HUES6 (cell line): Measurements from ENCODE around the gene INPP4A.

Experiments
- H3K27ac ChIP-seq: 2 replicates; pipeline ENCODE4 v1.7.0; 2013; ENCODE audit warnings: low read depth, mild to moderate bottlenecking, low read length, inconsistent platforms
- H3K27me3 ChIP-seq: 2 replicates; pipeline ENCODE4 v1.6.1; 2013; ENCODE audit warnings: low read length; ENCODE audit not compliant: control insufficient read depth, insufficient read depth
- H3K36me3 ChIP-seq: 2 replicates; pipeline ENCODE4 v1.6.1; 2013; ENCODE audit warnings: low read length; ENCODE audit not compliant: control insufficient read depth, insufficient read depth
- H3K4me1 ChIP-seq: 2 replicates; pipeline ENCODE4 v1.6.1; 2013; ENCODE audit warnings: low read length; ENCODE audit not compliant: control insufficient read depth, insufficient read depth
- H3K4me3 ChIP-seq: 2 replicates; pipeline ENCODE4 v1.5.1; 2013; ENCODE audit warnings: low read depth, low read length
- H3K9ac ChIP-seq: one replicate; pipeline ENCODE4 v1.6.1; 2013; ENCODE audit warnings: mild to moderate bottlenecking, low read length
- H3K9me3 ChIP-seq: 2 replicates; pipeline ENCODE4 v1.6.1; 2013; ENCODE audit warnings: low read depth, low read length; ENCODE audit not compliant: control insufficient read depth, insufficient read depth

The INPP4A gene

DNA sequence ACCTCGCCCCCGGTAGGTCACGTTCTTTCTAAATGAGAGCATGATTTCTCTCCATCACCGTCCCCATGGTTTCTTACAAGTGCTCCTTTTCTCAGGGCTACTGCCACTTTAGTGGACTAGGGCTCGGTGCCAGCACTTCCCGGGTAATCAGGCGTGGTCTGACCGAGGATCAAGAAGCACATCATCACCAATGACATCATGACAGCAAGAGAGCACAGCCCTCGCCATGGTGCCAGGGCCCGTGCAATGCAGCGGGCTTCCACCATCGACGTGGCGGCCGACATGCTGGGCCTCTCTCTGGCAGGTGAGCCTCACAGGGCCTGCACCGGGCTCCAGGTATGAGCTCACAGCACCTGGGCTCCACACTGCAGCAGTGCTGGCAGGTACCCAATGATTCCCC is 75.2 kb downstream of the INPP4A start:
- H3K4me1 ChIP-seq: peaks cover 10% of the 10 kb centered on the region
- no peak overlapping the region for H3K9ac ChIP-seq
- H3K27ac ChIP-seq: no peak overlapping the region
- peaks cover 15% of the 10 kb centered on the region for H3K36me3 ChIP-seq
- H3K4me3 ChIP-seq: no peak overlapping the region
- H3K27me3 ChIP-seq: no peaks in the 10 kb centered on the region
- H3K9me3 ChIP-seq: no peaks in the 10 kb centered on the region

DNA sequence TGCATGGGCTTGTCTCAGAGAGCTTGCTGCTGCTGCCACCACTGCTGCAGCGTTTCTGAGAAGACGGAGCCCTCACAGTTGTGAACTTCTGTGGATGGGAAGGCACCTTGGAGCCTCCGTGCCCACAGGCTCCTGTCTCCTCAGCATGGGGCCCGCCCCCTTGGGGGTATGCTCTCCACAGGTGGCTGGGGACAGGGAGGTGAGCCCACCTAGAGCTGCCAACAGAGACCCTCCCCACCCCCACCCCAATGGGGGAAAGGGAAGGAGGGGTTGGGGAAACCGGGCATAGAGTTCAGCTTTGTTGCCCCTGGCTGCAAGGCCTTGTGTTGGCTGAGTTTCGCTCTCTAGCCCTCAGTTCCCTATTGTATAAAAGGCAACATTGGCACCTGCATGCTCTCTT is 76.1 kb downstream of the INPP4A start:
- H3K4me3 ChIP-seq: no peak overlapping the region
- H3K27ac ChIP-seq: no peak overlapping the region
- no peaks in the 10 kb centered on the region for H3K9me3 ChIP-seq
- H3K9ac ChIP-seq: no peak overlapping the region
- H3K4me1 ChIP-seq: 0 out of 2 replicates have a peak, but pooled peaks cover 2% of the 10 kb centered on the region
- H3K36me3 ChIP-seq: peaks cover 15% of the 10 kb centered on the region
- H3K27me3 ChIP-seq: no peaks in the 10 kb centered on the region

DNA sequence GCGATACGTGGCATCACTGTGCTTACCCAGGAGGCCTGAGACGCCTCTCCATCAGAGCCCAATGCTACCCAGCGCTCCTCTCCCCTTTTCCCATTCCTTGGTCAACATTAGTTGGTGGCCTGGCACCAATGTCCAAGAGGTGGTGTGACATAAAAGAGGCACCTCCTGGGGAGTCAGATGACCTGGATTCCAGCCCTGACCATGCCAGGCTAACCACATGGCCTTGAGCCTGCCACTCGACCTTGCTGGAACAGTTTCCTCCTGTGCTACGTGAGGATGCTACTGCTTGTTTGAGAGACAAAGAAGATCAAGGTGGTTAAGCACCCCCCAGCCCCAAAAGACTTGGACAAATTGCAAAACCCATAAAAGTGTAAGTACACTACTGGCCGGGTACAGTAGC is 76.6 kb downstream of the INPP4A start:
- Histone ChIP-seq H3K27ac (no peak overlapping the region), H3K36me3 (peaks cover 15% of the 10 kb centered on the region), H3K4me1 (0 out of 2 replicates have a peak, but pooled peaks cover 2% of the 10 kb centered on the region), H3K27me3 (no peaks in the 10 kb centered on the region), H3K9me3 (no peaks in the 10 kb centered on the region), H3K4me3 (no peak overlapping the region), H3K9ac (no peak overlapping the region)

DNA sequence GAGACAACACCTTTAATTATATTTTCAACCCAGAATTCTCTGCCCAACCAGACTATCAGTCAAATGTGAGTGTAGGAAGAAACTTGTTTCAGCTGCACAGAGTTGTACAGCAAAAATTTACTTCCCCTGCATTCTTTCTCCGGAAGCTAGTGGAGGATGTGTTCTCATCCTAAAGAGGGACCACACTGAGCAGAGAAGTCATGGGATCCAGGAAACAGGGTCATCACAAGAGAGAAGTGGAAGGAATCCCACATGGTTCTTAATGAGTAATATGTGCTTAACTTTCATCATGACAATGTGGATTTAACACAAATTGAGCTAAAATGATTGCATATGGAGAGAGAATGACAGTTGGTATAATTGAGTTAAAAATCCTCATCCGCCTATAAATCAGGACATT is 78.2 kb downstream of the INPP4A start:
- no peak overlapping the region for H3K27ac ChIP-seq

DNA sequence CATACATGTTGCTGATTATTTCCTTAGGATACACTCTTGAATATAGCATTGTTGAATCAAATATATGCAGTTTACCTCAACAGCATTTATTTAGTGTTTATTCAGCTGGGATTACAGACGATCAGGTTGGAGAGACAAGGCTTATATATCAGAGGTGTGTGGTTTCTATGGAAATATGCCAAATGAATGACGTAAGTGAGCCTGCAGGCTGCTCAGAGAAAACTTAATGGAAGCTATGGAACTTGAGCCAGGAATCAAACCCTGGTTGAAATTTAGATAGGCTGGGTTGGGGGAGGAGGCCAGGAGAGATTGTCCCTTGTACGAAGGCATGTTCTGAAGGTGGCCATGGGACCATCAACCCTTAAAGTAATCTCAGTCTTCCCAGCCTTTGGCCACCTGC is 79.5 kb downstream of the INPP4A start:
- H3K9me3 ChIP-seq: peaks cover 14% of the 10 kb centered on the region; the same call in 1 of the 2 replicates
- H3K9ac ChIP-seq: no peak overlapping the region
- no peaks in the 10 kb centered on the region for H3K27me3 ChIP-seq
- H3K4me1 ChIP-seq: no peaks in the 10 kb centered on the region
- H3K36me3 ChIP-seq: peaks cover 15% of the 10 kb centered on the region
- H3K4me3 ChIP-seq: no peak overlapping the region
- no peak overlapping the region for H3K27ac ChIP-seq

More for the DNA sequence above, 78.2 kb downstream of the INPP4A start:
- Histone ChIP-seq H3K4me1 (0 out of 2 replicates have a peak, but pooled peaks cover 1% of the 10 kb centered on the region), H3K9ac (no peak overlapping the region), H3K4me3 (no peak overlapping the region), H3K9me3 (peaks cover 12% of the 10 kb centered on the region; the same call in 1 of the 2 replicates), H3K27me3 (no peaks in the 10 kb centered on the region), H3K36me3 (peaks cover 15% of the 10 kb centered on the region)

DNA sequence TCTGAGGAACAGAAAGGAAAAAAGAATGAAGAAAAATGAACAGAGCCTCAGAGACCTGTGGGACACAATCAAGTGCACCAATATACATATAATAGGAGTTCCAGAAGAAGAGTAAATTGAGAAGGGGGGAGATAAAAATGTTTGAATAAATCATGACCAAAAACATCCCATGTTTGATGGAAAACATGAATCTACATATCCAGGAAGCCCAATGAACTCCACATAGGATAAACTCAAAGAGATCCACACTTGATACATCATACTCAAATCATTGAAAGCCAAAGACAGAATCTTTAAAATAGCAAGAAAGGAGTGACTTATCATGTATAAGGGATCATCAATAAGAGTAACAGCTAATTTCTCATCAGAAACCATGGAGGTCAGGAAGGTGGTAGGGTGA is 83.7 kb downstream of the INPP4A start:
- Histone ChIP-seq H3K36me3 (peaks cover 2% of the 10 kb centered on the region; the same call in 1 of the 2 replicates), H3K27ac (no peak overlapping the region), H3K9ac (no peak overlapping the region), H3K4me1 (no peaks in the 10 kb centered on the region), H3K27me3 (no peaks in the 10 kb centered on the region), H3K9me3 (peaks cover 14% of the 10 kb centered on the region; the same call in 1 of the 2 replicates), H3K4me3 (no peak overlapping the region)

DNA sequence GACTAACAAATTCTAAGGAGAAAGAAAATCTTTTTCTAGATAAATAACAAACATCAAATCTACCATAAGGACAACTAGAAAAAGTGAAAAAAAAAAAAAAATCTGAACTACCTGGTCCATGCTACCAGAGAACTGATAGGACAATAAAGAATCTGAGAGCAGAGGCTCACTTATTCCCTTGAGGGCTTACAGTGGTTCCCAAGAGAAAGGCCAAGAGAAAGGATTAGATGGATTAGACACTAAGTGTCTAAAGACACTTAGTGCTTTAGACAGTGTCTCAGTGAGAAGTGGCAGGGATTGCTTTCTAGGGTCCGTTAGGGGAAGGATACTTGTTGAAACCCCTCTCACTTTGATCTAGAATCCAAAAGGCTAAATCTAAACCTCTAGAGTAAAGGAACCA is 85.5 kb downstream of the INPP4A start:
- Histone ChIP-seq H3K4me1 (no peaks in the 10 kb centered on the region), H3K36me3 (peaks cover 4% of the 10 kb centered on the region; the same call in 1 of the 2 replicates), H3K27ac (no peak overlapping the region), H3K27me3 (no peaks in the 10 kb centered on the region), H3K4me3 (no peak overlapping the region), H3K9me3 (peaks cover 14% of the 10 kb centered on the region; the same call in 1 of the 2 replicates), H3K9ac (no peak overlapping the region)

DNA sequence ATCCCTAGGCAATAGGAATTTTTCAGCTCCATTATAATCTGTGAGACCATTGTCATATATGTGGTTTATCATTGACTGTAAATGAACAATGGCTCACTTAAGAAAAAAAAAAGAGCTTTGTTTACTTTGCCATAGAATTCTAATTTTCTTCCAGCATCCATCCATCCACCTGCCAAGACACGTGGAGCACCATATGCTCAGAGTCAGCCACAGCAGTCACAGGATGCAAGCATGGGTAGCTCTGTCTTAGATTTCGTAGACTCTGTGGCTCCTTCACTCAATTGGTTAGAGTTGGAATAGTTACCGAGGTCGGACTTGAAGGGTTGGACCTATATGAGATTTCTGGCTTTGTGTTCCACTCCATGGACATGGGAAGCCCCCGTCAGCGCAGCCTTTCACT is 88.1 kb downstream of the INPP4A start:
- Histone ChIP-seq H3K4me3 (no peak overlapping the region), H3K9ac (no peak overlapping the region), H3K9me3 (peaks cover 3% of the 10 kb centered on the region; the same call in 1 of the 2 replicates), H3K27ac (no peak overlapping the region), H3K27me3 (no peaks in the 10 kb centered on the region), H3K4me1 (no peaks in the 10 kb centered on the region), H3K36me3 (peaks cover 23% of the 10 kb centered on the region)

DNA sequence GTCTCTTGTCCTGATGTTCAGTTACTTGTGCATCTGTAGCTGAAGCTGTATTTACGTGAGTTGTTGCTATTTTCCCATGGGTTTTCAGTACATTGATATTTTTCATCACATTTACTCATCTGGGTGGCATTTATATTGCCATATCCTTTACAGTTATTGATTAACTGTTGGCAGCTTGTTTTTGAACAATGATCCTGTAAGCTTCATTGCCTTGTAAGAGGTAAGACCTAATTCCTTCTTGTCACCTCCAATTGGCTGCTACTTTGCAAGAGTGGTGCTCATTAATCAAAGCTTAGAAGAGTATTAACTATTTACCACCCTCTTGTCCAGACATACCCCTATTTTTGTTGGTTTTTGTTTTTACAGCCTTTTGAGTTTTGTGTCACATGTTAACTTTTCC is 88.9 kb downstream of the INPP4A start:
- Histone ChIP-seq H3K9ac (no peak overlapping the region), H3K4me1 (no peaks in the 10 kb centered on the region), H3K9me3 (no peaks in the 10 kb centered on the region), H3K4me3 (no peak overlapping the region), H3K27me3 (no peaks in the 10 kb centered on the region), H3K36me3 (peaks cover 31% of the 10 kb centered on the region), H3K27ac (no peak overlapping the region)

DNA sequence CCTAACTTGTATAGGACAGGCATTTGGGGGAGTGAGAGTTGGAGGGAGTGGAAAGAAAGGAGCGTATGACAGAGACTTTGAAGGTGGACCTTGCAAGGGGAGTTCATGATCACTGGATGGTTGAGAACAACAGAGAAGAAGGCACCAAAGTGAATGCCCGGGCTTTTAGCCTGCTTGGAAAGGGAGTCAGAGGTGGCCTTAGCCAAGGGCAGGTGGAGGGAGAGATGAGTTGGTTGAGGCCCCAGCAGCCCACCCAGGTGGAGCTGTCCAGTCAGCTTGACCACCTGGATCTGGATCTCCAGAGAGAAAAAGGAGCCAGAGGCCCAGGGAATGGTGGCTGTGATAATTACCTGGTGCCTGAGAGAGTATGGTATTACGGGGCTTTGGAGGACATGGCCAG is 90.1 kb downstream of the INPP4A start:
- Histone ChIP-seq H3K4me1 (no peaks in the 10 kb centered on the region), H3K4me3 (no peak overlapping the region), H3K9me3 (no peaks in the 10 kb centered on the region), H3K27me3 (no peaks in the 10 kb centered on the region), H3K9ac (no peak overlapping the region), H3K27ac (no peak overlapping the region), H3K36me3 (peaks cover 43% of the 10 kb centered on the region)

DNA sequence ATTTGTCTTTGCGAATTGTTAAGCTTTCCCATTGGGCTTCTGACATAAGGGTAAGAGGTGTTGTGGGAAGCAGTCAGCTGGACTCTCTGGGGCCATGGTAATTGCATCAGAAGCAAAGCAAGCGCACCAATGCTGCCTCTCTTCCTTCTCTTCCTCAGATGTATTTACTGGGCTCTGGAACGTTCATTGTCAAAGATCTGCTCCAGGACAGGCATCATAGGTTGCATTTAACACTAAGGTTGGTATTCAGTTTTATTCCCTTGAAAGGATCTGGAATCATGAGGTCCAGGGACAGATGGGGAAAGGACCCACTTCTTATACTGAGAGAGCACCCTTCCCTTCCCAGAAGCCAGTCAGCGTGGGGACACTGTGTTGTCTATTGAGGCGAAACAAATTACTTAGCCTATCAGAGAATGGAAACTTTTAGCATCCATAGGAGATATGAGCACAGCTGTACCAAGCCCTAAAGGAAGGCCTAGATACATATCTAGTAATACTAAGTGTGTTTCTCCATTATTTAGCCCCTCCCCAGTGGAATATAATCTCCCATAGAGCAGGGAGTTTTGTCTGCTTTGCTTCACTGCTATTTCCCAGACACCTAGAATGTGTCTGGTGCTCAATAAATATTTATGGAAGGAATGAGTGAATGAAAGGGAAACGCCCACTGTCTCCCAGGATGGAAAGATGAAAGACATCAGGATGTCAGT is 91.5 kb downstream of the INPP4A start:
- no peak overlapping the region for H3K27ac ChIP-seq

More for the DNA sequence above, 91.5 kb downstream of the INPP4A start:
- Histone ChIP-seq H3K9ac (no peak overlapping the region), H3K9me3 (no peaks in the 10 kb centered on the region), H3K4me1 (no peaks in the 10 kb centered on the region), H3K4me3 (no peak overlapping the region), H3K36me3 (peaks cover 51% of the 10 kb centered on the region), H3K27me3 (no peaks in the 10 kb centered on the region)
